GM23338 (cell line): Measurements from ENCODE around the gene R3HCC1L.

ENCODE experiments used
- CREB1 ChIP-seq: fragments of 250-450 bp; sonication (Bioruptor Pico); IDR thresholded peaks from 2 replicates; pipeline ENCODE4 v1.5.0; 2020; ENCODE audit warnings: low read depth, mild to moderate bottlenecking, moderate library complexity
- ETS1 ChIP-seq: IDR thresholded peaks from 2 replicates; pipeline ENCODE4 v1.6.1; 2016; ENCODE audit warnings: antibody characterized with exemption
- EZH2 ChIP-seq: fragments of 200-600 bp; sonication (generic); IDR thresholded peaks from one replicate; pipeline ENCODE4 v1.8.0; 2017; ENCODE audit warnings: antibody characterized with exemption, mild to moderate bottlenecking, low read depth; ENCODE audit not compliant: unreplicated experiment
- EZH2phosphoT487 ChIP-seq: fragments of 200-600 bp; sonication (generic); IDR thresholded peaks from one replicate; pipeline ENCODE4 v1.8.1; 2018; ENCODE audit warnings: antibody characterized with exemption; ENCODE audit not compliant: unreplicated experiment
- JUNB ChIP-seq: IDR thresholded peaks from one replicate; pipeline ENCODE4 v1.6.1; 2016; ENCODE audit warnings: antibody characterized with exemption; ENCODE audit not compliant: unreplicated experiment
- NANOG ChIP-seq: IDR thresholded peaks from 2 replicates; pipeline ENCODE4 v1.6.1; 2016; ENCODE audit warnings: antibody characterized with exemption, borderline replicate concordance
- POLR2AphosphoS5 ChIP-seq: IDR thresholded peaks from 2 replicates; pipeline ENCODE4 v1.6.1; 2016; ENCODE audit warnings: antibody characterized with exemption, low read depth
- STAT1 ChIP-seq: IDR thresholded peaks from one replicate; pipeline ENCODE4 v1.6.1; 2016; ENCODE audit warnings: antibody characterized with exemption; ENCODE audit not compliant: unreplicated experiment
- ZNF114 ChIP-seq: fragments of 250-450 bp; sonication (Bioruptor Pico); IDR thresholded peaks from 2 replicates; pipeline ENCODE4 v1.5.0; 2020; ENCODE audit warnings: mild to moderate bottlenecking, moderate library complexity
- ZNF331 ChIP-seq: fragments of 250-450 bp; sonication (Bioruptor Pico); IDR thresholded peaks from 2 replicates; pipeline ENCODE4 v1.5.0; 2020; ENCODE audit warnings: low read depth, mild to moderate bottlenecking, moderate library complexity
- TF ChIP-seq, protein P1 (sequence below), 2 experiments: fragments of 200-600 bp in 1 of 2; sonication (generic) in 1 of 2; conservative IDR thresholded peaks; 2 replicates each; pipeline versions ENCODE4 v1.5.1 to v1.6.1; 2016 to 2017; ENCODE audit warnings: antibody characterized with exemption in 2 of 2, low read depth in 2 of 2, mild to moderate bottlenecking in 2 of 2, moderate library complexity in 1 of 2
- TF ChIP-seq, protein P2 (sequence below): IDR thresholded peaks from one replicate; pipeline ENCODE4 v1.6.1; 2018; ENCODE audit warnings: antibody characterized with exemption; ENCODE audit not compliant: unreplicated experiment

DNA sequence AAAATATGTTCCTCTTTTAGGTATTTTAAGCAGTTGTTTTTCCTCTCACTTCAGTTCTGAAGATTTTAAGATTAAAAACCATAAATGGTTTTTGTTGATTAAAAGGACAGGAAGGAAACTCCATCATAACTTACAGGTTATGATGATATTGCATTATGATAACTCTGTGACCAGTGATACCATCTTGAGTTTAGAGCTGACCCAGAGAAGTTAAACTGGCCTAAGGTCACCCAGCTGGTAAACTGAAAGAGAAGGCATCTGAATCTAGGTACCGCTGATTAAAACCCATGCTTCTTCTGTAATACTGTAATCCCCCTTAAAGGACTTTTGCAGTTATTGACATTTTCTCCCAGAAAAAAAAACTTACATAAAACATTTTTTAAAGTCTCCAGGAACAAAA lies 103.9 kb downstream of the R3HCC1L start:
- TF ChIP-seq, protein P1, sequence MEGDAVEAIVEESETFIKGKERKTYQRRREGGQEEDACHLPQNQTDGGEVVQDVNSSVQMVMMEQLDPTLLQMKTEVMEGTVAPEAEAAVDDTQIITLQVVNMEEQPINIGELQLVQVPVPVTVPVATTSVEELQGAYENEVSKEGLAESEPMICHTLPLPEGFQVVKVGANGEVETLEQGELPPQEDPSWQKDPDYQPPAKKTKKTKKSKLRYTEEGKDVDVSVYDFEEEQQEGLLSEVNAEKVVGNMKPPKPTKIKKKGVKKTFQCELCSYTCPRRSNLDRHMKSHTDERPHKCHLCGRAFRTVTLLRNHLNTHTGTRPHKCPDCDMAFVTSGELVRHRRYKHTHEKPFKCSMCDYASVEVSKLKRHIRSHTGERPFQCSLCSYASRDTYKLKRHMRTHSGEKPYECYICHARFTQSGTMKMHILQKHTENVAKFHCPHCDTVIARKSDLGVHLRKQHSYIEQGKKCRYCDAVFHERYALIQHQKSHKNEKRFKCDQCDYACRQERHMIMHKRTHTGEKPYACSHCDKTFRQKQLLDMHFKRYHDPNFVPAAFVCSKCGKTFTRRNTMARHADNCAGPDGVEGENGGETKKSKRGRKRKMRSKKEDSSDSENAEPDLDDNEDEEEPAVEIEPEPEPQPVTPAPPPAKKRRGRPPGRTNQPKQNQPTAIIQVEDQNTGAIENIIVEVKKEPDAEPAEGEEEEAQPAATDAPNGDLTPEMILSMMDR (conservative IDR thresholded peaks at IDR 0.05; ENCODE audit: low read depth in 2 of 2) = no peak
- TF ChIP-seq EZH2phosphoT487 = no peak
- TF ChIP-seq EZH2 = no peak
- no peak for TF ChIP-seq POLR2AphosphoS5
- no peak for TF ChIP-seq CREB1 (CRISPR knock-in tag)
- TF ChIP-seq, protein P2, sequence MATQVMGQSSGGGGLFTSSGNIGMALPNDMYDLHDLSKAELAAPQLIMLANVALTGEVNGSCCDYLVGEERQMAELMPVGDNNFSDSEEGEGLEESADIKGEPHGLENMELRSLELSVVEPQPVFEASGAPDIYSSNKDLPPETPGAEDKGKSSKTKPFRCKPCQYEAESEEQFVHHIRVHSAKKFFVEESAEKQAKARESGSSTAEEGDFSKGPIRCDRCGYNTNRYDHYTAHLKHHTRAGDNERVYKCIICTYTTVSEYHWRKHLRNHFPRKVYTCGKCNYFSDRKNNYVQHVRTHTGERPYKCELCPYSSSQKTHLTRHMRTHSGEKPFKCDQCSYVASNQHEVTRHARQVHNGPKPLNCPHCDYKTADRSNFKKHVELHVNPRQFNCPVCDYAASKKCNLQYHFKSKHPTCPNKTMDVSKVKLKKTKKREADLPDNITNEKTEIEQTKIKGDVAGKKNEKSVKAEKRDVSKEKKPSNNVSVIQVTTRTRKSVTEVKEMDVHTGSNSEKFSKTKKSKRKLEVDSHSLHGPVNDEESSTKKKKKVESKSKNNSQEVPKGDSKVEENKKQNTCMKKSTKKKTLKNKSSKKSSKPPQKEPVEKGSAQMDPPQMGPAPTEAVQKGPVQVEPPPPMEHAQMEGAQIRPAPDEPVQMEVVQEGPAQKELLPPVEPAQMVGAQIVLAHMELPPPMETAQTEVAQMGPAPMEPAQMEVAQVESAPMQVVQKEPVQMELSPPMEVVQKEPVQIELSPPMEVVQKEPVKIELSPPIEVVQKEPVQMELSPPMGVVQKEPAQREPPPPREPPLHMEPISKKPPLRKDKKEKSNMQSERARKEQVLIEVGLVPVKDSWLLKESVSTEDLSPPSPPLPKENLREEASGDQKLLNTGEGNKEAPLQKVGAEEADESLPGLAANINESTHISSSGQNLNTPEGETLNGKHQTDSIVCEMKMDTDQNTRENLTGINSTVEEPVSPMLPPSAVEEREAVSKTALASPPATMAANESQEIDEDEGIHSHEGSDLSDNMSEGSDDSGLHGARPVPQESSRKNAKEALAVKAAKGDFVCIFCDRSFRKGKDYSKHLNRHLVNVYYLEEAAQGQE = no peak
- no peak for TF ChIP-seq NANOG
- TF ChIP-seq JUNB = no peak
- no peak for TF ChIP-seq ZNF114 (CRISPR knock-in tag)
- no peak for TF ChIP-seq STAT1
- no peak for TF ChIP-seq ZNF331 (CRISPR knock-in tag)
- no peak for TF ChIP-seq ETS1
